SK-N-SH (cell line): ENCODE measurements around the gene XIRP2. TPM values are rescaled to one million over a fixed set of nuclear protein-coding genes. Genes with fewer than 3 reads are reported as not detected.

Source experiments
- CTCF ChIA-PET: fragments of 300-600, 350-600 bp; formaldehyde crosslinking; extraction: SDS; loops from one replicate; lab custom pipeline; 2021; lab: Yijun Ruan, JAX
- POLR2A ChIA-PET: fragments of 350-600 bp; sonication (Branson Sonifier 250); formaldehyde crosslinking; extraction: SDS; loops from one replicate; lab custom pipeline; 2020; ENCODE audit warnings: antibody characterized with exemption, inconsistent platforms; lab: Yijun Ruan, JAX
- DNase-seq: peaks from one replicate; pipeline ENCODE4 v3.0.0; 2012
- H2AFZ ChIP-seq: fragments of 200-600 bp; sonication (generic); 2 replicates; pipeline ENCODE4 v1.8.1; 2016; ENCODE audit warnings: antibody characterized with exemption, mild to moderate bottlenecking, low read depth
- H3F3A ChIP-seq: fragments of 200-600 bp; sonication (generic); replicated peaks from 2 replicates; pipeline ENCODE3; 2016; ENCODE audit warnings: antibody characterized with exemption, mild to moderate bottlenecking; ENCODE audit not compliant: insufficient read depth
- H3K27ac ChIP-seq, 2 experiments: fragments of 200-500 bp in 1 of 2; fragments of 200-600 bp in 1 of 2; sonication (Bioruptor generic) in 1 of 2; sonication (generic), shearing (Covaris generic) in 1 of 2; 2 replicates each; pipeline versions ENCODE4 v1.5.1 to v1.6.1; 2014 to 2016; ENCODE audit warnings: low read depth in 2 of 2, inconsistent platforms in 1 of 2, low read length in 1 of 2, mild to moderate bottlenecking in 1 of 2, mixed read lengths in 1 of 2
- H3K27me3 ChIP-seq: fragments of 200-600 bp; sonication (generic), shearing (Covaris generic); 2 replicates; pipeline ENCODE4 v1.6.1; 2016; ENCODE audit warnings: mixed run types; ENCODE audit not compliant: insufficient read depth
- H3K36me3 ChIP-seq, 2 experiments: fragments of 200-500 bp in 1 of 2; fragments of 200-600 bp in 1 of 2; sonication (Bioruptor generic) in 1 of 2; sonication (generic) in 1 of 2; replicated peaks in 1 of 2; 2 replicates each; pipeline versions ENCODE3 to v1.5.1; 2014 to 2016; ENCODE audit warnings: low read length in 1 of 2, mild to moderate bottlenecking in 1 of 2; ENCODE audit not compliant: insufficient read depth in 2 of 2, control insufficient read depth in 1 of 2
- H3K4me1 ChIP-seq, 2 experiments: fragments of 200-500 bp in 1 of 2; fragments of 200-600 bp in 1 of 2; sonication (Bioruptor generic) in 1 of 2; sonication (generic), shearing (Covaris generic) in 1 of 2; 2 replicates each; pipeline versions ENCODE4 v1.5.1 to v1.6.1; 2014 to 2016; ENCODE audit warnings: low read depth in 1 of 2, low read length in 1 of 2, mixed run types in 1 of 2; ENCODE audit not compliant: insufficient read depth in 2 of 2, control insufficient read depth in 1 of 2
- H3K4me2 ChIP-seq: fragments of 200-600 bp; sonication (generic), shearing (Covaris generic); 2 replicates; pipeline ENCODE4 v1.6.1; 2017; ENCODE audit warnings: mixed run types
- H3K4me3 ChIP-seq, 2 experiments: fragments of 200-500 bp in 1 of 2; fragments of 200-600 bp in 1 of 2; sonication (Bioruptor generic) in 1 of 2; sonication (generic), shearing (Covaris generic) in 1 of 2; 2 replicates each; pipeline versions ENCODE4 v1.5.1 to v1.8.1; 2014 to 2016; ENCODE audit warnings: low read depth in 2 of 2, inconsistent platforms in 1 of 2, low read length in 1 of 2, mild to moderate bottlenecking in 1 of 2, mixed read lengths in 1 of 2, moderate library complexity in 1 of 2
- H3K79me2 ChIP-seq: fragments of 200-600 bp; sonication (generic); 2 replicates; pipeline ENCODE4 v1.8.1; 2017; ENCODE audit warnings: mild to moderate bottlenecking; ENCODE audit not compliant: insufficient read depth
- H3K9ac ChIP-seq: fragments of 200-600 bp; sonication (generic); 2 replicates; pipeline ENCODE4 v1.6.1; 2017; ENCODE audit warnings: mixed run types
- H3K9me2 ChIP-seq: fragments of 200-600 bp; sonication (generic); 2 replicates; pipeline ENCODE4 v1.6.1; 2017; ENCODE audit warnings: mixed run types
- H3K9me3 ChIP-seq: fragments of 200-600 bp; sonication (generic); 2 replicates; pipeline ENCODE4 v1.6.1; 2017; ENCODE audit warnings: mixed run types, mild to moderate bottlenecking, moderate library complexity
- H4K20me1 ChIP-seq: fragments of 200-600 bp; sonication (generic); 2 replicates; pipeline ENCODE4 v1.6.1; 2017; ENCODE audit warnings: mild to moderate bottlenecking, mixed run types; ENCODE audit not compliant: insufficient read depth
- ELF1 ChIP-seq: IDR thresholded peaks from 2 replicates; pipeline ENCODE4 v1.4.0; 2012
- EP300 ChIP-seq, 2 experiments: IDR thresholded peaks; 2 replicates each; pipeline versions ENCODE4 v1.4.0 to v1.6.1; 2012; ENCODE audit warnings: borderline replicate concordance in 1 of 2, low read depth in 1 of 2, low read length in 1 of 2
- GABPA ChIP-seq: IDR thresholded peaks from 2 replicates; pipeline ENCODE4 v1.4.0; 2012; ENCODE audit warnings: low read depth, mild to moderate bottlenecking
- GATA2 ChIP-seq: sonication (generic); formaldehyde crosslinking; IDR thresholded peaks from 2 replicates; pipeline ENCODE4 v1.5.0; 2020; ENCODE audit warnings: mild to moderate bottlenecking, missing genetic modification reagents
- PBX3 ChIP-seq: IDR thresholded peaks from 2 replicates; pipeline ENCODE4; 2012
- POLR2AphosphoS5 ChIP-seq: IDR thresholded peaks from 2 replicates; pipeline ENCODE4 v1.6.1; 2012; ENCODE audit warnings: low read depth, low read length
- RAD21 ChIP-seq: IDR thresholded peaks from 2 replicates; pipeline ENCODE4 v1.6.1; 2012; ENCODE audit warnings: mild to moderate bottlenecking, low read length
- RXRA ChIP-seq: IDR thresholded peaks from 2 replicates; pipeline ENCODE4 v1.4.0; 2012; ENCODE audit warnings: low read depth, mild to moderate bottlenecking, borderline replicate concordance
- SIN3A ChIP-seq: IDR thresholded peaks from 2 replicates; pipeline ENCODE4 v1.6.1; 2012; ENCODE audit warnings: low read depth, mild to moderate bottlenecking, low read length, moderate library complexity, borderline replicate concordance
- ZBTB33 ChIP-seq: IDR thresholded peaks from 2 replicates; pipeline ENCODE4 v1.4.0; 2012; ENCODE audit warnings: low read depth, borderline replicate concordance
- WGBS: methylation state at CpG from one replicate; pipeline ENCODE4 v1.1.6; 2017; ENCODE audit warnings: low lambda C conversion rate; 5-methylcytosine and 5-hydroxymethylcytosine counted together
- polyA plus RNA-seq, 3 experiments: library from polyadenylated mRNA; depleted of rRNA; stranded (reverse); fragments of >200 nt; gene quantifications; 2 replicates each; pipeline ENCODE4 v1.2.3, GENCODE V29; 2012

The XIRP2 gene
- polyA plus RNA-seq, 1 of the 3 experiments (the other 2 are of a cell fraction), result 0.02 TPM

- Histone ChIP-seq H3K79me2 (no peaks in the 10 kb centered on the region), H3K4me2 (no peak overlapping the region), H4K20me1 (no peaks in the 10 kb centered on the region), H3K9ac (no peak overlapping the region), H3K4me3 (no peak overlapping the region), H3K9me3 (no peaks in the 10 kb centered on the region), H3K36me3 (no peaks in the 10 kb centered on the region), H3K27me3 (no peaks in the 10 kb centered on the region), H3K27ac (no peak overlapping the region), H2AFZ (no peak overlapping the region), H3F3A (peaks cover 11% of the 10 kb centered on the region), H3K9me2 (no peaks in the 10 kb centered on the region), H3K4me1 (no peaks in the 10 kb centered on the region)
- POLR2A ChIA-PET, result no interaction called here
- CTCF ChIA-PET, result interaction anchor here (0.9 kb wide), 1 partner anchor 37 kb away, joined by 3 read pairs; no protein-coding TSS in a partner anchor
- no peak for DNase-seq
- TF ChIP-seq PBX3 (no peak), ELF1 (no peak), SIN3A (no peak), ZBTB33 (no peak), POLR2AphosphoS5 (no peak)
- WGBS, result 86% methylated on average over 6 of the region's 6 CpGs
Measured at GRCh38 chr2:167147271-167147941, 259.1 kb downstream of the XIRP2 start.

DNA sequence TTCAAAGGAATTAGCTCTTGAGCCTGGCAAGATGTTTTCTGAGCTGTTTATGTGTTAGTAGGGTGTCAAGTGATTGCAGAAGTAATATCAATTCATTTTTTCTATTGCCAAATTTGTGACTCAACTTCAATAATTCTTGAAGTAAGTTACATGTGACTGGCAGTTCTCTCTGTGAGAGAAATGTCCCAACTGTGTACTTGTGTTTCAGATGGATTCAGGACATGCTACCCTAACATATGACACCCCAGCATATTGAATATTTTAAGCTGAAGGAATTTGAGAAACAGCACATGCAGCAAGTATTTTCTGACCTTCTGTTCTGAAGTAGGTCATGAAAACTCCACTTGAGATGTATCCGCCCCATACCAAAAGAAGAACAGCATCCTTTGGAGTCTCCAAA lies 263.6 kb downstream of the XIRP2 start:
- Histone ChIP-seq H3K9me3 (no peaks in the 10 kb centered on the region), H3K36me3 (no peaks in the 10 kb centered on the region), H3K4me1 (no peaks in the 10 kb centered on the region), H3K9me2 (no peaks in the 10 kb centered on the region), H4K20me1 (no peaks in the 10 kb centered on the region), H3F3A (no peaks in the 10 kb centered on the region), H3K27ac (no peak overlapping the region), H3K9ac (no peak overlapping the region), H3K4me3 (no peak overlapping the region), H2AFZ (no peak overlapping the region), H3K79me2 (no peaks in the 10 kb centered on the region), H3K27me3 (no peaks in the 10 kb centered on the region), H3K4me2 (no peak overlapping the region)
- no peak for DNase-seq
- TF ChIP-seq GABPA (no peak), RAD21 (no peak), RXRA (no peak), EP300 (IDR thresholded peaks at IDR 0.05; ENCODE audit: borderline replicate concordance in 1 of 2, low read depth in 1 of 2, low read length in 1 of 2) (no peak), GATA2 (CRISPR knock-in tag) (no peak)
- ChIA-PET CTCF (no interaction called here), POLR2A (no interaction called here)
- 100% methylated on average over 1 of the region's 1 CpG for WGBS
